ENCODE data around the gene AP1G1. TPM values are rescaled to one million over a fixed set of nuclear protein-coding genes. Genes with fewer than 3 reads are reported as not detected.

The AP1G1 gene
- total and polyA plus RNA-seq, 2 of the 8 experiments (the other 6 are each of a cell fraction or from before 2014, with no cell fraction given), result 43.9 to 68.4 TPM

- TF ChIP-seq MAFK (IDR thresholded peaks at IDR 0.05; ENCODE audit: low read depth, low read length), result no peak
- TF ChIP-seq, protein P1, sequence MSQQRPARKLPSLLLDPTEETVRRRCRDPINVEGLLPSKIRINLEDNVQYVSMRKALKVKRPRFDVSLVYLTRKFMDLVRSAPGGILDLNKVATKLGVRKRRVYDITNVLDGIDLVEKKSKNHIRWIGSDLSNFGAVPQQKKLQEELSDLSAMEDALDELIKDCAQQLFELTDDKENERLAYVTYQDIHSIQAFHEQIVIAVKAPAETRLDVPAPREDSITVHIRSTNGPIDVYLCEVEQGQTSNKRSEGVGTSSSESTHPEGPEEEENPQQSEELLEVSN (IDR thresholded peaks at IDR 0.05), result no peak
- TF ChIP-seq, protein P2, sequence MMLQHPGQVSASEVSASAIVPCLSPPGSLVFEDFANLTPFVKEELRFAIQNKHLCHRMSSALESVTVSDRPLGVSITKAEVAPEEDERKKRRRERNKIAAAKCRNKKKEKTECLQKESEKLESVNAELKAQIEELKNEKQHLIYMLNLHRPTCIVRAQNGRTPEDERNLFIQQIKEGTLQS (IDR thresholded peaks at IDR 0.05; ENCODE audit: insufficient read depth, low read depth, low read length), result peak; percentile 95
- TF ChIP-seq BRCA1 (IDR thresholded peaks at IDR 0.05; ENCODE audit: low read depth, low read length), result peak; percentile 34; the same call in 1 of the 2 replicates
- peak; percentile 100 for TF ChIP-seq KDM4A (IDR thresholded peaks at IDR 0.05; ENCODE audit: low read depth, low read length, severe bottlenecking)
- TF ChIP-seq SRF (IDR thresholded peaks at IDR 0.05; ENCODE audit: low read depth, low read length), result peak; percentile 91
- TF ChIP-seq EP300 (IDR thresholded peaks at IDR 0.05; ENCODE audit: borderline replicate concordance in 1 of 2, low read depth in 2 of 2, low read length in 2 of 2), result peak in 1 of 2 experiments; percentile 82; a peak in 1 of 3 replicates
- TF ChIP-seq, protein P3, sequence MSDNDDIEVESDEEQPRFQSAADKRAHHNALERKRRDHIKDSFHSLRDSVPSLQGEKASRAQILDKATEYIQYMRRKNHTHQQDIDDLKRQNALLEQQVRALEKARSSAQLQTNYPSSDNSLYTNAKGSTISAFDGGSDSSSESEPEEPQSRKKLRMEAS (IDR thresholded peaks at IDR 0.05), result no peak
- no peak for TF ChIP-seq SIX5 (IDR thresholded peaks at IDR 0.05; ENCODE audit: low read depth, low read length)
- TF ChIP-seq ATF2 (IDR thresholded peaks at IDR 0.05; ENCODE audit: low read length), result no peak; the same call in 1 of the 2 replicates
- TF ChIP-seq, protein P4, sequence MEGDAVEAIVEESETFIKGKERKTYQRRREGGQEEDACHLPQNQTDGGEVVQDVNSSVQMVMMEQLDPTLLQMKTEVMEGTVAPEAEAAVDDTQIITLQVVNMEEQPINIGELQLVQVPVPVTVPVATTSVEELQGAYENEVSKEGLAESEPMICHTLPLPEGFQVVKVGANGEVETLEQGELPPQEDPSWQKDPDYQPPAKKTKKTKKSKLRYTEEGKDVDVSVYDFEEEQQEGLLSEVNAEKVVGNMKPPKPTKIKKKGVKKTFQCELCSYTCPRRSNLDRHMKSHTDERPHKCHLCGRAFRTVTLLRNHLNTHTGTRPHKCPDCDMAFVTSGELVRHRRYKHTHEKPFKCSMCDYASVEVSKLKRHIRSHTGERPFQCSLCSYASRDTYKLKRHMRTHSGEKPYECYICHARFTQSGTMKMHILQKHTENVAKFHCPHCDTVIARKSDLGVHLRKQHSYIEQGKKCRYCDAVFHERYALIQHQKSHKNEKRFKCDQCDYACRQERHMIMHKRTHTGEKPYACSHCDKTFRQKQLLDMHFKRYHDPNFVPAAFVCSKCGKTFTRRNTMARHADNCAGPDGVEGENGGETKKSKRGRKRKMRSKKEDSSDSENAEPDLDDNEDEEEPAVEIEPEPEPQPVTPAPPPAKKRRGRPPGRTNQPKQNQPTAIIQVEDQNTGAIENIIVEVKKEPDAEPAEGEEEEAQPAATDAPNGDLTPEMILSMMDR (IDR thresholded peaks at IDR 0.05; ENCODE audit: control extremely low read depth in 1 of 3, insufficient read depth in 1 of 3, low read depth in 1 of 3, low read length in 3 of 3), result peak in 1 of 3 experiments; percentile 2; a peak in 1 of 4 replicates
- peak; percentile 87; the same call in 1 of the 2 replicates for TF ChIP-seq SP4 (IDR thresholded peaks at IDR 0.05; ENCODE audit: low read length)
- TF ChIP-seq GABPA (IDR thresholded peaks at IDR 0.05; ENCODE audit: borderline replicate concordance, insufficient read depth, low read length), result no peak
- no peak for TF ChIP-seq NRF1 (IDR thresholded peaks at IDR 0.05; ENCODE audit: low read depth, low read length)
- no peak for TF ChIP-seq JUND (IDR thresholded peaks at IDR 0.05; ENCODE audit: low read length)
- TF ChIP-seq SP1 (IDR thresholded peaks at IDR 0.05; ENCODE audit: low read depth, low read length), result peak; percentile 92
- TF ChIP-seq CHD1 (IDR thresholded peaks at IDR 0.05; ENCODE audit: low read depth, low read length), result no peak
- TF ChIP-seq POLR2A (IDR thresholded peaks at IDR 0.05; ENCODE audit: control extremely low read depth in 1 of 2, low read depth in 2 of 2, low read length in 2 of 2), result peak; percentile 89 to 95
Observed at GRCh38 chr16:71845639-71846430, 37.2 kb upstream of the AP1G1 start, which contains the start of gene ATXN1L (continued).
